ENCODE results near the gene AK1.

Gene AK1

DNA sequence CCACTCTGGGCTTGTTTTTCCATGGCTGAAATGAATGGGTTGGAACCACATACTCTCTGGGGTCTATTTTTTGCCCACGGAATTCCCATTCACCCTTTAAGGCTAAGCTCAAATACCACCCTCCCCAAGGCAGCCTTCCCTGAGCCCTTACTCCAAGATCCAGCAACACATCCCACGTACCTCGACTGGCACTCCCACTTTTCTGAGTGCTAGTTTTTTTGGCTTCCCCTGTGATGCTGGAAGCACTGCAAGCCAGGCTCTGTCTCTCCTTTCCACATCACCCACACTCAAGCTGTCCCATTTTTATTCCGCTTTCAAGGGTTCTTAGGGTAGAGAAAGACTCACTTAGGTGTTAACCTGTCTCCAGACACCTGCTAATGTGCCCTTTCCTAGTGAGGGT lies 15.9 kb upstream of the AK1 start:
- TF ChIP-seq, protein P1, sequence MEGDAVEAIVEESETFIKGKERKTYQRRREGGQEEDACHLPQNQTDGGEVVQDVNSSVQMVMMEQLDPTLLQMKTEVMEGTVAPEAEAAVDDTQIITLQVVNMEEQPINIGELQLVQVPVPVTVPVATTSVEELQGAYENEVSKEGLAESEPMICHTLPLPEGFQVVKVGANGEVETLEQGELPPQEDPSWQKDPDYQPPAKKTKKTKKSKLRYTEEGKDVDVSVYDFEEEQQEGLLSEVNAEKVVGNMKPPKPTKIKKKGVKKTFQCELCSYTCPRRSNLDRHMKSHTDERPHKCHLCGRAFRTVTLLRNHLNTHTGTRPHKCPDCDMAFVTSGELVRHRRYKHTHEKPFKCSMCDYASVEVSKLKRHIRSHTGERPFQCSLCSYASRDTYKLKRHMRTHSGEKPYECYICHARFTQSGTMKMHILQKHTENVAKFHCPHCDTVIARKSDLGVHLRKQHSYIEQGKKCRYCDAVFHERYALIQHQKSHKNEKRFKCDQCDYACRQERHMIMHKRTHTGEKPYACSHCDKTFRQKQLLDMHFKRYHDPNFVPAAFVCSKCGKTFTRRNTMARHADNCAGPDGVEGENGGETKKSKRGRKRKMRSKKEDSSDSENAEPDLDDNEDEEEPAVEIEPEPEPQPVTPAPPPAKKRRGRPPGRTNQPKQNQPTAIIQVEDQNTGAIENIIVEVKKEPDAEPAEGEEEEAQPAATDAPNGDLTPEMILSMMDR (IDR thresholded peaks at IDR 0.05; ENCODE audit: borderline replicate concordance, insufficient read depth, low read depth, low read length): no peak
- H3K4me3 ChIP-seq (ENCODE audit: low read depth, low read length): no peak overlapping the region

DNA sequence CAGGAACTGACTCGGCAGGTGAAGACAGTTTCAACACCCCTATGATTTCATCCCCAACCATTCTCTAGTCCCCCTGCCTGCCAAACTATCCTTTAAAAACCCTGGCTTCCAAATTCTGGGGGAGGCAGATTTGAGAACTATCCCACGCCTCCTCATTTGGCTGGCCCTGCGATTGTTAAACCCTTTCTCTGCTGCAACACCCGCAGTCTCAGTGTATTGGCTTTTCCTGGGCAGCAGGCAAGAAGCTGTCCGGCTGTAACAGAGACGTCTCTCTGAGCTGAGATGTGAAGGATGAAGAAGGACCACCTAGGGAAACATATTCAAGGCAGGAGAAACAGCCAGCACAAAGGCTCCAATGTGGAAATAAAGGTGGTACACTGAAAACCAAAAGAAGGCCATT lies 15.4 kb upstream of the AK1 start:
- no peak overlapping the region for H3K4me3 ChIP-seq (ENCODE audit: low read depth, low read length)
- TF ChIP-seq, protein P1 (IDR thresholded peaks at IDR 0.05; ENCODE audit: borderline replicate concordance, insufficient read depth, low read depth, low read length): no peak

DNA sequence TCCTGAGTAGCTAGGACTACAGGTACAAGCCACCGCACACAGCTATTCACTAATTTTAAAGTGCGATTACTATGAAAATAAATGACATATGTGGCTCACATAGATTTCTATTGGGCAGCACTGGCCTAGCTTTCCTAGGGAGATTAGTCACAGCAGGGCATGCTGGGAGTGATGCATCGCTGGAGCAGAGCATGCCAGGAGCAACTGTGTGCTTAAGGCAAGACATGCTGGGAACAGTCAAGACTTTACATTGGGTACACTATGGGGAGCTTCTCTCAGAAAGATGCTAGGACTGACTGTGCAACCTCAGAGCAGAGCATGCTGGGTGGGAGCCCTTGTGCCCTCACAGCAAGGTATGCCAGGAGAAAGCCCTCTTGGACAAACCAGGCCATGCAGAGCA lies 12.6 kb upstream of the AK1 start:
- no peak overlapping the region for H3K4me3 ChIP-seq (ENCODE audit: low read depth, low read length)
- TF ChIP-seq, protein P1 (IDR thresholded peaks at IDR 0.05; ENCODE audit: borderline replicate concordance, insufficient read depth, low read depth, low read length): no peak

DNA sequence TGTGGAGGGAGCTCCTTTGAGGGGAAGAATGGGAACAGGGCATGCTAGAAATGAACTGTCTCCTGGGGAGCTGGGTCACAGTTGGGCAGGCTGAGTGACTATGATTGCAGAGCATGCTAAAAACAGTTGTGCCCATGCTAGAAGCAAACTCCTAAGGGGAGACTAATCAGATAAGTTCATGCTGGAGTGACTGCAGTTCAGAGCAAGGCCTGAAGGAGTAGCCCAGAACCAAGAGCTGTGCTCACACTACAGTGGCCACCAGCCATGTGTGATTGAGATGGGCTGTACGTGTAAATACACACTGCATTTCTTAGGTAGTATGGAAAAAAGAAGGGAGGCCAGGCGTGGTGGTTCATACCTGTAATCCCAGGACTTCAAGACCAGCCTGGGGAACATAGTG lies 10.3 kb upstream of the AK1 start:
- TF ChIP-seq, protein P1 (IDR thresholded peaks at IDR 0.05; ENCODE audit: borderline replicate concordance, insufficient read depth, low read depth, low read length): peak; percentile 28; the same call in 1 of the 2 replicates
- no peak overlapping the region for H3K4me3 ChIP-seq (ENCODE audit: low read depth, low read length)

DNA sequence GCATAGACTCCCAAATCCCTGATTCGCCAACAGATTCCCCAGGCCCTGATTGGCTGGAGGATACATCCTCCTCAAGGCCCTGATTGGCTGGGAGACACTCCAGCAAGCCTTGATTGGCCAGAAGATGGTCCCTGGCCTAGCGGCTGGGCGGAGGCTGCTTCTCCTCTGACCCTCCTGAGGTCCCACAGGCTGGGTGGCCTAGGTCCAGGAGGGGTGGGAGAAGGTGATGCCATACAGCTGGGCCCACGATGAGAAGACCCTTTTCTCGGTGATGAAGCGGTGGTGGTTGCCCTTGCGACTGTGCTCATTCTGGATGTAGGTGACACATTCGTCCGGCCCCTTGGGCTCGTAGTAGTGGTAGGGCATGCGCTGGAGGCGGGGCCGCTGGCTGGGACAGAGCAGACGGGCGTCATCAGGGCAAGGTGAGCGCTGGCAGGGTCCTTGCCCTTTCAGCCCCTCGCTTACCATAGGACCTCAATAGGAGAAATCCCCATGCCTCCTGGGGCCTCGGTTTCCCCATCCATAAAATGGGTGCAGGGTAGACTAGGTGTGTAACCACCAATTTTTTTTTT lies 9.0 kb upstream of the AK1 start:
- no peak overlapping the region for H3K4me3 ChIP-seq (ENCODE audit: low read depth, low read length)
- TF ChIP-seq, protein P1 (IDR thresholded peaks at IDR 0.05; ENCODE audit: borderline replicate concordance, insufficient read depth, low read depth, low read length): no peak

DNA sequence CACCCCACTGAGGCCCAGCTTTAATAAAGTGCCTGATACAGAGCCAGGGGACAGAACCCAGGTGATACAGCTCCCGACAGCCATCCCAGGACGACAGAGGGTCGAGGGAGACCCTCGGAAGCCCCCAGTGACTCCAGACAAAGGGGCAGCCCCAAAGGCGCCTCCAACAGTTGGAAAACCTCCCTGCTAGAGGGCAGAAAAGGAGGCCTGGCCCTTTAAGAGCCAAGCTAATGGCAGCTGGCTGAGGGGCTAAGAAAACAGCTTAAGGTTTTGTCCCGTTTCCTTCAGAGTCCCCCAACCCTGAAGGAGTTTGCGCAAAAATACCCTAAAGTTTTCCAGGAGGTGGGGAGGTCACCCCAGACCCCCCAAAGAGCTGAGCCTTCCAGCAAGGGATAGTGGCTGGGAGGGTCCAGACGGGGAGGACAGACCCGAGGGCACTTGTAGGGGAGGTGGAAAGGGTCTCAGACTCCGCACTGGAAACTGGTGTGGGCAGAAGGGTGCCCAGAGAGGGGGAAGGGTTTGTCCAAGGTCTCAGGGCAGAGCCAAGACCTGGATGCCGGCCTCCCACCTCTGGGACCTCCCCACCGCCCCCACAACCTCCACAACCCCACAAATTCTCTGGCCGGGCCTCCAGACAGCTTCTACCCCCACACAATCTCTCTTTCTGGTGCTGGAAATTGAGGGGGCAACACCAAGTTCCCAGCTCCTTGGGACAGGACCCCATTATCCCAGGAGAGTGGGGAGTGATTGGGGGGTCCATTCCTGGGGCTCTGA lies 8.2 kb upstream of the AK1 start:
- TF ChIP-seq, protein P1 (IDR thresholded peaks at IDR 0.05; ENCODE audit: borderline replicate concordance, insufficient read depth, low read depth, low read length): no peak
- H3K4me3 ChIP-seq (ENCODE audit: low read depth, low read length): no peak overlapping the region

DNA sequence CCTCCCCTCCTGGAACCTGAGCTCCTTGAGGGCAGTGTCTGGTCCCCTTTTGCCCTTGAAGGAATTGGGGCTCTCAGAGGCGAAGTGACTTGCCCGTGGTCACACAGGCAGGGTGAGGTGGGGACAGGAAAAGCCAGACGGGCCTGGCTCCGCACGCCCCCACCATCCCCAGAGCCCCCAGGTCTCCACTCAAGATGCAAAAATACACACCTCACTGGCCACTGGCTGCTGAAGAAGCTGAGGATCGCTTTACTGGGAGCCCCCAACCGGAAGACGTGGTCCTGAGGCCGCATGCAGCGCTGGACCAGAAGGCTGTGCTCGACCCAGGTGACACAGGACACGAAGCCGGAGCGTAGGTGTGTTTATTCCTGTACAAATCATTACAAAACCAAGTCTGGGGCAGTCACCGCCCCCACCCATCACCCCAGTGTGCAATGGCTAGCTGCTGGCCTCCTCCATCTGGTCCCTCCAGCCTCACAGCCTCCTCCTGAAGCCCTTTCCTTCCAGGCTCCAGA lies 7.6 kb upstream of the AK1 start:
- TF ChIP-seq, protein P1 (IDR thresholded peaks at IDR 0.05; ENCODE audit: borderline replicate concordance, insufficient read depth, low read depth, low read length): no peak
- H3K4me3 ChIP-seq (ENCODE audit: low read depth, low read length): no peak overlapping the region
